HG02642 (cell line): ENCODE results near the gene ANAPC10.
"Not testable (repeated sequence)": the region's sequence is repeated elsewhere in the genome, so short reads cannot be mapped to it uniquely, and the experiment has no call there.

ENCODE experiments used
- ATAC-seq: cut with Tn5 transposase; IDR thresholded peaks from one replicate; pipeline ENCODE4 v1.9.1; 2021; ENCODE audit warnings: mild to moderate bottlenecking; ENCODE audit not compliant: unreplicated experiment, poor library complexity

Gene ANAPC10

DNA sequence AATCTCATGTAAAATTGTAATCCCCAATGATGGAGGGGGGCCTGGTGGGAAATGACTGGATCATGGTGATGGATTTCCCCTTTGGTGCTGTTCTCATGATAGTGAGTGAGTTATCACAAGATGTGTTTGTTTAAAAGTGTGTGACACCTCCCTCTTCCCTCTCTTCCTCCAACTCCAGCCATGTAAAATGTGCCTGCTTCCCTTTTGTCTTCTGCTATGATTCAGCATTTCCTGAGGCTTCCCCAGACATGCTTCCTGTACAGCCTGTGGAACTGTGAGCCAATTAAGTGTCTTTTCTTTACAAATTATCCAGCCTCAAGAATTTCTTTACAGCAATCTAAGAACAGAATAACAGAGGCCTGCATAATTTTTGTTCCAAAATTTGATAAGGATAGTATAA lies 85.2 kb downstream of the ANAPC10 start:
- no peak for ATAC-seq

DNA sequence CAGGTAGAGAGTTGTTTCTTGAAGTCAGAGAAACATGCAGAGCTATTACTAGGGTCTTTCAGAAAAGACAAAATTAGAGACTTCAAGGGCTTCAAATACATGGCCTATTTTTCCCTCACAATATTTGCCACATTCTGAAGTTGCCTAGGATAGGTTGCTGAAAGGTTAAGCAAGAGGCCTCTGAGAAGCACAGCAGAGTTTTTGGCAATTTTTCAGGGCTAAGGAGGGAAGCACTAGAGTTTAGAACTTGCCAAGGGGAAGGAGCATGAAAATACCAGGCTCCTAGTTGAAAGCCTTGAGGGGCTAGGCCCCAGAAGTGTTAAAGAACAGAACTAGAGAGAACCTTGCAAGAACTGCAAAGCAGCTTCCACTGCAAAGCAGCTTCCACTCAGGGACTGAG lies 86.4 kb downstream of the ANAPC10 start:
- ATAC-seq: no peak

GRCh38 chr4:145010315-145010714 lies 87.7 kb downstream of the ANAPC10 start:
- ATAC-seq: not testable (repeated sequence)

DNA sequence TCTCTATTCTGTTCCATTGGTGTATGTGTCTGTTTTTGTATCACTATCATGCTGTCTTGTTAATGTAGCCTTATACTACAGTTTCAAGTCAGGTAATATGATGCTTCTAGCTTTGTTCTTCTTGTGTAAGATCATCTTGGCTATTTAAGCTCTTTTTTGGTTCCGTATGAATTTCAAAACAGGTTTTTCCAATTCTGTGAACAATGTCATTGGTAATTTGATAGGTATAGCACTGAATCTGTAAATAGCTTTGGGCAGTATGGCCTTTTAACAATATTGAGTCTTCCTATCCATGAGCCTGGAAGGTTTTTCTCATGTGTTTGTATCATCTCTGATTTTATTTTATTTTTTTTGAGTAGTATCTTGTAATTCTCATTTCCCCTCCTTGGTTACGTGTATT lies 94.3 kb downstream of the ANAPC10 start:
- no peak for ATAC-seq

DNA sequence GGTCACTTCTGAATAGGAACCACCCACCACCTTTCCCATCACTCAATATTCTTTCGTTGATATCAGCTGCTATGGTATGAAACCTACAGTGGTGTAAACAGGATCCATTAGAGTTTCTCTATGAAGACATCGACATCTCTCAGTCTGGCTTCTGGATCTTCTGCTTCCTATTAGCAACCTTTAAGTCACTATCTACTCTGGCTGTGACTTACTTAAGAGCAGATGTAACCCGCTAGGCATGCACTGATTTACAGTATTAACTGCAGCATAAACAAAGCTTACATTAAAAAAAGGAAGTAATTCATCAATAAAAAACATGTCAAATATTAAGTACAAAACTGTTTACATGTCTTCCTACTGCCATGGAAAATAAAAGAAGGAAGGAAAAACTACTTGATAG lies 96.4 kb downstream of the ANAPC10 start:
- ATAC-seq: no peak

- ATAC-seq: not testable (repeated sequence)
These were observed 97.3 kb downstream of the ANAPC10 start for GRCh38 chr4:145000656-145001055.

- ATAC-seq: no peak
These were observed 108.7 kb downstream of the ANAPC10 start for GRCh38 chr4:144989306-144989705.

DNA sequence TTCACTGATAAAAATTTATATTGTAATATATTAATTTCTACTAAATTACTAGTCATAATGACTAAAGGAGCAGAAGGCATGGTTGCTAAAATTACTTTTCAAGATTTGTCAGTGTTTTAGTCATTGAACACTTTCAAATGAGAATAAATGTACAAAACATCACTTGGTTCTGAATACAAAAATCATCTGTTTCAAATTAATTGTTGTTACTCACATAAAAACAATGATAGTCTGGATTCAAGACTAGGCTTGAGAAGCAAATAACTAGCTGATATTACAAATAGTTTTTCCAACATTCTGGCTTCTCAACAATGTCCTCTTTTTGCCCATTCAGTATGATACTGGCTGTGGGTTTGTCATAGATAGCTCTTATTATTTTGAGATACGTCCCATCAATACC lies 112.5 kb downstream of the ANAPC10 start:
- ATAC-seq: no peak

DNA sequence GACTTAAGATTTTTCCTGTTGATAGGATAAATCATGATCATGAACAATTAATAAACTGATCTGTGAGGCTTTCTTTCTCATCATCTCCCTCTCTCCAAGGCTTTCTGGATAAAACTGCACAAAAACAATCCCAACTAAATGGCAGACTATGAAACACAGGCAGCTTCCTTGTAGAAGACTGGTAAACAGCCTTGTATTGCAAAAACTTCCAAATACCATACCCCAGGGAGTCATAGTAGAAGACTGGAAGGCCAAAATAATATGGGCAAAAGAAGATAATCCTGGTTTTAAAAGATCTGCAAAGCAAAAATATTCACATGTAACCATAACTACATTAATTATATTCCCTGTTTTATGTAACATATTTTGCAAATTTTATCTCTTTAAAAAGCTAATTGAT lies 113.0 kb downstream of the ANAPC10 start:
- ATAC-seq: no peak

DNA sequence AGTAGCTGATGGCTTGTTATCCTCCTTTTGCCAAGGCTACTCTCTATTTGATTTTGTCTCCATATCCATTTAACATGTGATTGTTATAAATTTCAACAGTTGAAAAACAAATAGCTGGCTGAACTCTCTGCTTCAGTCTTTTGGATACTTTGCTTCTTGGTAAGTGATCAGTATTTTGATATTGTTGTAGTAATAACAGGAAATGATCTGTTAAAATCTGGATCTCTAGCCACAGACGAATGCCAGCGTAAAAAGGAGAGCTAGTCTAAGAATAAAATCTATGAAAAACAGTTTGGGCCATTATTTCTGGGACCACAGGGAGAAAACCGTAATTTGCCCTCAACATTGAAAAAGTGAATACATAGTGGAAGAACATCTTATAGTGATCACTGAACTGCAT lies 113.8 kb downstream of the ANAPC10 start:
- ATAC-seq: no peak

DNA sequence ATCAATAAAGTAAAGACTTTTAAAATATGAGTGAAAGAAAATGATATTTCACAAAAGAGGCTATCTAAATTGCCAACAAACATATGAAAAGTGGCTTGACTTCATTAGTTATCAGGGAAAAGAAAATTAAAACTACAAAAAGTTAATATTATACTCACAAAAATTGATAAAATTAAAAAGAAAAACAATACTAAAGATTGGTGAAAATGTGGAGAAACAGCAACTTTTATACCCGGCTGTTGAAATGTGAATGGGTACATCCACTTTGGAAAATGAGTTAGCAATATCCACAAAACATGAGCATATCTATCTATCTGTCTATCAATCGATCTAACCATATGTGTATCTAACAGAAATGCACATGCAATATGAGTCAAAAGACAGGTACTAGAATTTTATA lies 122.3 kb downstream of the ANAPC10 start:
- ATAC-seq: no peak

DNA sequence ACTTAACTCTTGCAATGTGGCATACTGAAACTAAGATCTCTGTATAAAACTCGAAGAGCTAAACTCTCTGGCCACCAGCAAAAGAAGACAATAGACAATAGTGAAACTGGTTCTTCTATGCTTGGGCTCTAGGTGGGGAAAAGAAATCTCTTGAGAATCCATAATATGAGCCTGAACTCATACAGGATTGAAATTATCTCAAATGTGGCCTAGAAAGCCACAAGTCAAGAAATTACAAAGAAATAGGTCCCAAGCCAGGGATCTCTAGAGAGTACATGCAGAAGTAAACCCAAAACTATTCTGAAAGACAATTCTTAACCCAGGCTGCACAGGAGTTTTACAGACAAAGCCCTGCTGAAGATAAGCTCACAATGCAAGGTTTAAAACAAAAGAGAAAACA lies 127.4 kb downstream of the ANAPC10 start:
- peak; percentile 79 for ATAC-seq

DNA sequence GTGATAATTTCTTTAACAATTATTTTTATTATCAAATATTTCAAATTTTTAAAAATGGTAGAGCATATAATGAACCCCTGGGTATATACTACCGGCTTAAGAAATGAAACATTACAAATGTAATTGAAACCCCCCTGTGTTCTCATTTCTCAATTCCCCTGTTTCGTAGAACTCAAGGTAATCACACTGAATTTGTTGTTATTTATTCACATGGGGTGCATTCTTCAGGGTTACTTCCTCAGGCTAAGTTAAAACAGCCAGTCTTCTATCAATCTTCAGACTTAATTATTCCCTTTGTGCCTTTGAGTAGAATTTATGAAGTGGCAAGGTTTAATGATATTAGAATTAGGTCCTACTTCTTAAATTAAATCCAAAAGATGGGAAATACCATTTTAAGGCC lies 128.2 kb downstream of the ANAPC10 start:
- no peak for ATAC-seq

DNA sequence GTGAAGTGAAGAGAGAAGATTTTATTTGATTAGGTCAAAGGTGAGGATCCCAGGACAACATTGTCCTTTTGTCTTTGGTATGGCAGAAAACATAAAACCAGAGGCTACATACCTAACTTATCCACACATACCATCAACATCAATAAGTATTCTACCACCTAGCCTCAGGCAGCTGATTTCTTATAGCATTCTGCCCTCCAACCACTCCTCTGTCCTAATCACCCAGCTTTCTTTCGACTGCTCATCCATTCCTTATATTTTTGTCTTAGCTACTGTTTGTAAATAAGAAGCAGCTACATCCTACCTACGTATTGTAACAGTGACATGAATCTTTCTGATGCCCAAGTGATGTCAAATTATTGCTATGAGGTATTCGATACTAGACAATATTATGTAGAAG lies 129.4 kb downstream of the ANAPC10 start:
- ATAC-seq: no peak

DNA sequence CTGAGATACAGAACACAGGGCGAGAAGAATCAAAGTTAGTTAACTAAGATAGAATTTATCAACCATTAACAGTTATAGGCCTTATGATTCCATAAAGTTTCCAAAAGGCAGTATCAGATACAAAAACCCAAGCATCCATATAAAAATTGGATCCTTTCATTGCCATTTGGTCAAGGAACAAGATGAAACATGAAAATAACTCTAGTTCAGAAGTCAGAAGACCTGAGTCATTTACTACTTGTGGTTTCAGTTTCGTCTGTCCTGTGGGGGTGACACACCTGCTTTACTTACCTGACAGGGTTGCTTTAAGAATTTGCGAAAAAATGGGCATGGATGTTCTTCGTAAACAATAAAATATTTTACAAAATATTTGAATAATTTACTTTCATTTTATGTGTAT lies 130.8 kb downstream of the ANAPC10 start:
- peak; percentile 72 for ATAC-seq

- ATAC-seq: no peak
These were observed 135.7 kb downstream of the ANAPC10 start for GRCh38 chr4:144962300-144962699.

DNA sequence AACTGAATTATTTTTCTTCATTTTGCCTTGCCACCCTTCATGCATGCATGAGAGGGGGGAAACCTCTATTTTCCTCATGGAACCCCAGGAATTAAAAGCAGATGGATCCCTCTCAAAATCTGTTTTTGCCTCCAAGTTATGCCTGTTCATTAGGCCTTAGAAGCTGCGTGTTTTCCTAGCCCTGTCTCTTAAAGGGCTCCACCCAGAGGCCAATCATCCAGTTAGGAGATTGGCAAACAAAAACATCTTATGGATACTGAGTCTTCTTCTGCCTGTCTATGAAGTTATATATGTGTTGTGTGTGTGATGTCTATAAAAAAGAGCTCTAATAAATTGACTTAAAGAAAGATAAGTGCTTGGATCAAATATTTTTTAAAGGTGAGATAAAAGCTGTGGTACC lies 142.9 kb downstream of the ANAPC10 start:
- no peak for ATAC-seq

- ATAC-seq: no peak
These were observed 143.8 kb downstream of the ANAPC10 start for GRCh38 chr4:144954230-144954629.

DNA sequence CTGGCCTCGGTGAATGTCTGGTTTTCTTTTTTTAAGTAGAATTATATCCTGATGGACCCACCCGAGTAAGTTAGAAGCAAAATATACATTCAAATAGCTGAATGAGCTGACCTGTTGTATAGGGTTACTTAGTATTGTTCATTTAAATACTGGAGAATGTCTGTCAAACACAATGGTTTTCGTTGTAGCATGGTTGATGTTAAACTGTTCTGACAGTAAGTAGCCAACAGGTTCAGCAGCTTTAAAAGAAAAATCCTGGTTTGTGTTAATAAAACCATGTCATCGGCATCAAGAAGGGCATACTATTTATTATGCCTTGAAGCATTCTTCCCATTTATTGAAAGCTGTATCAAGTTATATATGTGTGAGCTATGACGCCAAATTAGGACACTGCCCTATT lies 149.6 kb downstream of the ANAPC10 start:
- no peak for ATAC-seq

GRCh38 chr4:144948009-144948408 lies 150.0 kb downstream of the ANAPC10 start:
- no peak for ATAC-seq
